Lung microvascular endothelial cell (primary cell): ENCODE data around the gene LBX1. TPM values are rescaled to one million over a fixed set of nuclear protein-coding genes. Genes with fewer than 3 reads are reported as not detected.
A peak's percentile ranks its signal among the peaks of the same experiment; 100 is the strongest.

Source experiments
- DNase-seq, 2 donors: peaks; one replicate each; pipeline versions ENCODE4 v3.0.0 to v3.0.0-alpha.2; 2010; ENCODE audit warnings: low read depth in 2 of 2
- total RNA-seq: library from RNA; depleted of rRNA; stranded (reverse); fragments of >200 nt; gene quantifications from 2 replicates; pipeline ENCODE4 v1.2.1, GENCODE V29; 2014

Gene LBX1
- not detected in 2 replicates for total RNA-seq

GRCh38 chr10:101229266-101230182 lies at the start of gene LBX1:
TSS of gene LBX1 (minus strand) at chr10:101229463. CDS start at chr10:101228815, 648 bp downstream.
- DNase-seq: no peak

GRCh38 chr10:101273741-101274140 lies 44.5 kb upstream of the LBX1 start:
- no peak for DNase-seq

- no peak for DNase-seq
Measured at GRCh38 chr10:101273330-101273729, 44.1 kb upstream of the LBX1 start.

- peak; percentile 69 to 71 for DNase-seq
Measured at GRCh38 chr10:101272229-101272868, 43.1 kb upstream of the LBX1 start.

GRCh38 chr10:101270763-101271162 lies 41.5 kb upstream of the LBX1 start:
- no peak for DNase-seq

- no peak for DNase-seq
Measured at GRCh38 chr10:101267776-101268175, 38.5 kb upstream of the LBX1 start.

- no peak for DNase-seq
Measured at GRCh38 chr10:101267290-101267680, 38.0 kb upstream of the LBX1 start.

GRCh38 chr10:101266381-101267289 lies 37.4 kb upstream of the LBX1 start:
- DNase-seq: no peak

GRCh38 chr10:101263150-101263752 lies 34.0 kb upstream of the LBX1 start:
- no peak for DNase-seq

- no peak for DNase-seq
Measured at GRCh38 chr10:101262147-101262546, 32.9 kb upstream of the LBX1 start.

- DNase-seq: no peak
Measured at GRCh38 chr10:101261702-101262101, 32.4 kb upstream of the LBX1 start.

- no peak for DNase-seq
Measured at GRCh38 chr10:101260764-101261481, 31.7 kb upstream of the LBX1 start.

GRCh38 chr10:101258179-101258885 lies 29.1 kb upstream of the LBX1 start:
- DNase-seq: peak in 1 of 2 donors; percentile 12

- DNase-seq: no peak
Measured at GRCh38 chr10:101257491-101257890, 28.2 kb upstream of the LBX1 start.

GRCh38 chr10:101257084-101257483 lies 27.8 kb upstream of the LBX1 start:
- DNase-seq: no peak

GRCh38 chr10:101256387-101256786 lies 27.1 kb upstream of the LBX1 start:
- DNase-seq: no peak

GRCh38 chr10:101250136-101250535 lies 20.9 kb upstream of the LBX1 start:
- DNase-seq: no peak

- no peak for DNase-seq
Measured at GRCh38 chr10:101249171-101249581, 19.9 kb upstream of the LBX1 start.

- DNase-seq: no peak
Measured at GRCh38 chr10:101246639-101247038, 17.4 kb upstream of the LBX1 start.
